ENCODE data around the gene EID1.

Gene EID1

DNA sequence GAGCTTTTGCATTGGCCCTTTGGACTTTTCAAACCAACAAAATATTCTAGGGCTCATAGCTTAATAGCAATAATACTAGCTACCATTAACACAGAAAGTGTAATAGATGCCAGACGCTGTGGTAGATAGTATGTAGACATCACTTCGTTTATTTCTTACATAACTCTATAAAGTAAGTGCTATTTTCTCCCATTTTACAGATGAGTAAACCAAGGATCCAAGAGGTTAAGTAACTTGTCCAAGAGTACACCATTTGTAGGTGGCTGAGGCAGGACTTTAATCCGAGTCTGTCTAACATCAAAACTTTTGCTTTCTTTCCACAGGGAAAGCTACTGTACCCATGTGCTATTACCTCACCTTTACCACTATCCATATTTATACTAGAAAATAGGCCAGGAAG is 12.0 kb downstream of the EID1 start:
- H3K4me1 ChIP-seq (ENCODE audit: low read length): no peaks in the 10 kb centered on the region
- no peaks in the 10 kb centered on the region for H3K27me3 ChIP-seq (replicated peaks; ENCODE audit: insufficient read depth, low read length)
- no peak for DNase-seq
- H4K20me1 ChIP-seq (ENCODE audit: insufficient read depth, low read length): no peaks in the 10 kb centered on the region
- H3K36me3 ChIP-seq (replicated peaks; ENCODE audit: insufficient read depth, low read length): no peaks in the 10 kb centered on the region
- no peaks in the 10 kb centered on the region for H3F3A ChIP-seq (ENCODE audit: insufficient read depth, low read length)
- H3K9ac ChIP-seq (ENCODE audit: low read length): no peak overlapping the region
- no peak overlapping the region for H3K4me3 ChIP-seq (ENCODE audit: low read length)
- H3K4me2 ChIP-seq (ENCODE audit: low read depth, low read length): no peak overlapping the region
- H3K9me3 ChIP-seq (replicated peaks; ENCODE audit: insufficient read depth, low read length): no peaks in the 10 kb centered on the region
- no peaks in the 10 kb centered on the region for H3K9me2 ChIP-seq (replicated peaks; ENCODE audit: insufficient read depth, low read length)
- H2AFZ ChIP-seq (ENCODE audit: low read length): no peak overlapping the region
- H3K27ac ChIP-seq (ENCODE audit: low read length): no peak overlapping the region
- TF ChIP-seq EZH2phosphoT487 (IDR thresholded peaks at IDR 0.05; ENCODE audit: low read length) (no peak), EZH2 (optimal IDR thresholded peaks at IDR 0.05; ENCODE audit: low read depth, low read length) (no peak)
- TF ChIP-seq, protein P1, sequence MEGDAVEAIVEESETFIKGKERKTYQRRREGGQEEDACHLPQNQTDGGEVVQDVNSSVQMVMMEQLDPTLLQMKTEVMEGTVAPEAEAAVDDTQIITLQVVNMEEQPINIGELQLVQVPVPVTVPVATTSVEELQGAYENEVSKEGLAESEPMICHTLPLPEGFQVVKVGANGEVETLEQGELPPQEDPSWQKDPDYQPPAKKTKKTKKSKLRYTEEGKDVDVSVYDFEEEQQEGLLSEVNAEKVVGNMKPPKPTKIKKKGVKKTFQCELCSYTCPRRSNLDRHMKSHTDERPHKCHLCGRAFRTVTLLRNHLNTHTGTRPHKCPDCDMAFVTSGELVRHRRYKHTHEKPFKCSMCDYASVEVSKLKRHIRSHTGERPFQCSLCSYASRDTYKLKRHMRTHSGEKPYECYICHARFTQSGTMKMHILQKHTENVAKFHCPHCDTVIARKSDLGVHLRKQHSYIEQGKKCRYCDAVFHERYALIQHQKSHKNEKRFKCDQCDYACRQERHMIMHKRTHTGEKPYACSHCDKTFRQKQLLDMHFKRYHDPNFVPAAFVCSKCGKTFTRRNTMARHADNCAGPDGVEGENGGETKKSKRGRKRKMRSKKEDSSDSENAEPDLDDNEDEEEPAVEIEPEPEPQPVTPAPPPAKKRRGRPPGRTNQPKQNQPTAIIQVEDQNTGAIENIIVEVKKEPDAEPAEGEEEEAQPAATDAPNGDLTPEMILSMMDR (IDR thresholded peaks at IDR 0.05; ENCODE audit: low read length): no peak
- no peaks in the 10 kb centered on the region for H3K79me2 ChIP-seq (ENCODE audit: low read length)

DNA sequence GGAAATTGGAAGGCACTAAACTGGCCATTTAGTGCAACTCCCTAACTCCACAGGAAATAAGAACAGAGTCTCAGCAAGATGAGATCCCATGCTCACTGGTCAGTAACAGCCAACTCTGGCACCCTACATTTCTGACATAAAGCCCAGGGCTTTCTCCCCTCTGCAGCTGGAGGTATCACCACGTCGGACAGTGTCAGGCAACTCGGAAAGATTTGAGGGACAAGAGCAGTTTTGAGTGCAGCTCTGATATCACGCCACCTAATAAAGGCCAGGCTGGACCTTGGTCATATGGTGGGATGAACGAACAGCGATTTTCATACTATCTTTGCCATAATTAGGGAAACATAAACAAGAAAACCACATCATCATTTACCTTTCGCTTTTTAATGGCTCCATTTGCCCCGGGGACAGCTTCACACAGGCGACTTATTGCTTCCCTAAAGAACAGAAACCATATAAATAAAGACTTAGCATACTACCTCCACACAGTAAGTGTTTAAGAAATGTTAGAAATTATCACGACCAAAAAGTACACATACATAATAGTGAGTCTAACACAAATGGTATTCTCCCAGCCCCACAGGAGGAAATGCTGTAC is 12.5 kb downstream of the EID1 start:
- no peak overlapping the region for H3K4me2 ChIP-seq (ENCODE audit: low read depth, low read length)

DNA sequence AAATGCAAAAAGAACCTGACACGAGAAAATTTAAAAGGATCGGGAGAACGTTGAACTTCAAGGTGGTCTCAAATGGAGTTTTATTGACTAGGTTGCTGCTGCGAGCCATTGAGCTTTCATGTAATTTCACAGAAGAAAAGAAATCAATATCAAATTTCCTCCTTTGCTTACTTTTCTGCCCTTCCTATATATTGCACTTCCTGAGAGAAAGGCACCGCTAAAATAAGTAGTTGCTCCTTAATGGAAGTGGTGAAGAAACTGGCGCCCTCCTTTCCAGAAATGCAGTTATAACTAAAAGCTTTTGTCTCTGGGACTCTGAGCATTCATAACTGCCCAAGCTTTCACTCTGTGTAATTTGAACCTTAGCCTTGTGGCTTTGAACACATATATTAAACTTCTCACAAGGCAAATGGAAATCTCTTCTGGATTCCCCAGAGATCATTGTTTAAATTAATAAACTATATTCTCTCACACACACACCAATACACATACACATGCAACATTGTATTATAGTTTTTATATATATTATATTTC is 13.4 kb downstream of the EID1 start:
- Histone ChIP-seq H3K36me3 (replicated peaks; ENCODE audit: insufficient read depth, low read length) (no peaks in the 10 kb centered on the region), H3K79me2 (ENCODE audit: low read length) (no peaks in the 10 kb centered on the region), H3K9me2 (replicated peaks; ENCODE audit: insufficient read depth, low read length) (no peaks in the 10 kb centered on the region), H3K27me3 (replicated peaks; ENCODE audit: insufficient read depth, low read length) (no peaks in the 10 kb centered on the region), H3K9ac (ENCODE audit: low read length) (no peak overlapping the region), H3K4me3 (ENCODE audit: low read length) (no peak overlapping the region), H3K27ac (ENCODE audit: low read length) (no peak overlapping the region), H3F3A (ENCODE audit: insufficient read depth, low read length) (no peaks in the 10 kb centered on the region), H3K4me1 (ENCODE audit: low read length) (no peaks in the 10 kb centered on the region), H3K4me2 (ENCODE audit: low read depth, low read length) (no peak overlapping the region), H3K9me3 (replicated peaks; ENCODE audit: insufficient read depth, low read length) (no peaks in the 10 kb centered on the region), H4K20me1 (ENCODE audit: insufficient read depth, low read length) (no peaks in the 10 kb centered on the region), H2AFZ (ENCODE audit: low read length) (no peak overlapping the region)
- TF ChIP-seq, protein P1 (IDR thresholded peaks at IDR 0.05; ENCODE audit: low read length): no peak
- TF ChIP-seq EZH2phosphoT487 (IDR thresholded peaks at IDR 0.05; ENCODE audit: low read length) (no peak), EZH2 (optimal IDR thresholded peaks at IDR 0.05; ENCODE audit: low read depth, low read length) (no peak)
- DNase-seq: no peak

More for the DNA sequence above, 12.5 kb downstream of the EID1 start:
- no peaks in the 10 kb centered on the region for H3K4me1 ChIP-seq (ENCODE audit: low read length)
- no peaks in the 10 kb centered on the region for H3K9me2 ChIP-seq (replicated peaks; ENCODE audit: insufficient read depth, low read length)
- H3K4me3 ChIP-seq (ENCODE audit: low read length): no peak overlapping the region
- no peaks in the 10 kb centered on the region for H3F3A ChIP-seq (ENCODE audit: insufficient read depth, low read length)
- H3K9me3 ChIP-seq (replicated peaks; ENCODE audit: insufficient read depth, low read length): no peaks in the 10 kb centered on the region
- H3K36me3 ChIP-seq (replicated peaks; ENCODE audit: insufficient read depth, low read length): no peaks in the 10 kb centered on the region
- no peaks in the 10 kb centered on the region for H3K79me2 ChIP-seq (ENCODE audit: low read length)
- no peaks in the 10 kb centered on the region for H4K20me1 ChIP-seq (ENCODE audit: insufficient read depth, low read length)
- no peak overlapping the region for H3K9ac ChIP-seq (ENCODE audit: low read length)
- no peak overlapping the region for H2AFZ ChIP-seq (ENCODE audit: low read length)
- H3K27ac ChIP-seq (ENCODE audit: low read length): no peak overlapping the region
- TF ChIP-seq EZH2phosphoT487 (IDR thresholded peaks at IDR 0.05; ENCODE audit: low read length): no peak
- no peak for TF ChIP-seq EZH2 (optimal IDR thresholded peaks at IDR 0.05; ENCODE audit: low read depth, low read length)
- TF ChIP-seq, protein P1 (IDR thresholded peaks at IDR 0.05; ENCODE audit: low read length): no peak
- no peaks in the 10 kb centered on the region for H3K27me3 ChIP-seq (replicated peaks; ENCODE audit: insufficient read depth, low read length)
- no peak for DNase-seq

All from MM.1S (cell line).